H9 (cell line): ENCODE measurements around the gene SCN10A. TPM values are rescaled to one million over a fixed set of nuclear protein-coding genes. Genes with fewer than 3 reads are reported as not detected.

Experiments used
- DNase-seq: peaks from one replicate; pipeline ENCODE4 v3.0.0-alpha.2; 2017
- H2AFZ ChIP-seq: one replicate; pipeline ENCODE4 v1.6.1; 2013; ENCODE audit warnings: mild to moderate bottlenecking, low read length, control low read depth, moderate library complexity
- H2AK5ac ChIP-seq: 2 replicates; pipeline ENCODE4 v1.6.1; 2013; ENCODE audit warnings: low read length, control low read depth, mixed read lengths; ENCODE audit not compliant: insufficient read length
- H2BK120ac ChIP-seq: one replicate; pipeline ENCODE4 v1.6.1; 2013; ENCODE audit warnings: low read depth, mild to moderate bottlenecking, low read length, control low read depth, inconsistent platforms; ENCODE audit not compliant: poor library complexity, severe bottlenecking
- H2BK12ac ChIP-seq: 2 replicates; pipeline ENCODE4 v1.6.1; 2013; ENCODE audit warnings: low read length, control low read depth, mixed read lengths, low read depth; ENCODE audit not compliant: insufficient read length
- H2BK15ac ChIP-seq: 2 replicates; pipeline ENCODE4 v1.6.1; 2013; ENCODE audit warnings: low read depth, low read length, control low read depth
- H2BK20ac ChIP-seq: one replicate; pipeline ENCODE4 v1.6.1; 2013; ENCODE audit warnings: low read depth, mild to moderate bottlenecking, low read length, control low read depth, inconsistent platforms; ENCODE audit not compliant: poor library complexity, severe bottlenecking
- H2BK5ac ChIP-seq: 2 replicates; pipeline ENCODE4 v1.6.1; 2013; ENCODE audit warnings: low read length, control low read depth, mixed read lengths; ENCODE audit not compliant: insufficient read length
- H3K14ac ChIP-seq: 2 replicates; pipeline ENCODE4 v1.6.1; 2013; ENCODE audit warnings: low read length, control low read depth; ENCODE audit not compliant: insufficient read depth
- H3K18ac ChIP-seq: 2 replicates; pipeline ENCODE4 v1.6.1; 2013; ENCODE audit warnings: low read depth, mild to moderate bottlenecking, mixed read lengths, low read length, control low read depth; ENCODE audit not compliant: insufficient read length
- H3K23ac ChIP-seq: 2 replicates; pipeline ENCODE4 v1.6.1; 2013; ENCODE audit warnings: low read length, control low read depth, mixed read lengths, low read depth; ENCODE audit not compliant: insufficient read length
- H3K23me2 ChIP-seq: 2 replicates; pipeline ENCODE4 v1.6.1; 2013; ENCODE audit warnings: low read depth, mild to moderate bottlenecking, mixed read lengths, low read length, control low read depth; ENCODE audit not compliant: insufficient read length, poor library complexity, severe bottlenecking
- H3K27ac ChIP-seq: 2 replicates; pipeline ENCODE4 v1.5.1; 2013; ENCODE audit warnings: low read length, control low read depth, mixed read lengths, low read depth; ENCODE audit not compliant: insufficient read length
- H3K27me3 ChIP-seq: 2 replicates; pipeline ENCODE4 v1.6.1; 2013; ENCODE audit warnings: low read length, control low read depth, inconsistent platforms; ENCODE audit not compliant: insufficient read depth
- H3K4ac ChIP-seq: 2 replicates; pipeline ENCODE4 v1.6.1; 2013; ENCODE audit warnings: low read depth, mild to moderate bottlenecking, control low read depth, inconsistent platforms, low read length, moderate library complexity
- H3K4me1 ChIP-seq: 2 replicates; pipeline ENCODE4 v1.6.1; 2013; ENCODE audit warnings: low read length, control low read depth, inconsistent platforms; ENCODE audit not compliant: insufficient read depth
- H3K4me2 ChIP-seq: 2 replicates; pipeline ENCODE4 v1.6.1; 2013; ENCODE audit warnings: low read length, control low read depth, mixed read lengths; ENCODE audit not compliant: insufficient read length, insufficient read depth
- H3K56ac ChIP-seq: 2 replicates; pipeline ENCODE4 v1.6.1; 2013; ENCODE audit warnings: low read depth, mild to moderate bottlenecking, mixed read lengths, low read length, control low read depth; ENCODE audit not compliant: insufficient read length
- H3K79me1 ChIP-seq: 2 replicates; pipeline ENCODE4 v1.6.1; 2013; ENCODE audit warnings: low read depth, mild to moderate bottlenecking, moderate library complexity, low read length, control low read depth, inconsistent platforms; ENCODE audit not compliant: insufficient read depth, poor library complexity, severe bottlenecking
- H3K79me2 ChIP-seq: 2 replicates; pipeline ENCODE4 v1.6.1; 2013; ENCODE audit warnings: low read length, control low read depth, inconsistent platforms; ENCODE audit not compliant: insufficient read depth
- H3K9ac ChIP-seq: 2 replicates; pipeline ENCODE4 v1.6.1; 2013; ENCODE audit warnings: low read length, control low read depth, mixed read lengths; ENCODE audit not compliant: insufficient read length; ENCODE audit errors: extremely low read depth
- H3K9me3 ChIP-seq: one replicate; pipeline ENCODE4 v1.6.1; 2013; ENCODE audit warnings: low read depth, low read length, inconsistent platforms; ENCODE audit not compliant: control insufficient read depth
- H3T11ph ChIP-seq: one replicate; pipeline ENCODE4 v1.6.1; 2013; ENCODE audit warnings: mild to moderate bottlenecking, low read length, control low read depth, inconsistent platforms
- H4K20me1 ChIP-seq: one replicate; pipeline ENCODE4 v1.6.1; 2013; ENCODE audit not compliant: control insufficient read depth, insufficient read length, insufficient read depth
- H4K5ac ChIP-seq: 2 replicates; pipeline ENCODE4 v1.6.1; 2013; ENCODE audit warnings: low read depth, mild to moderate bottlenecking, mixed read lengths, low read length, control low read depth; ENCODE audit not compliant: insufficient read length
- H4K8ac ChIP-seq: replicated peaks from 2 replicates; pipeline ENCODE4 v1.6.1; 2013; ENCODE audit warnings: low read length, control low read depth, mixed read lengths, low read depth; ENCODE audit not compliant: insufficient read length
- H4K91ac ChIP-seq: 2 replicates; pipeline ENCODE4 v1.6.1; 2013; ENCODE audit warnings: low read depth, mild to moderate bottlenecking, moderate library complexity, mixed read lengths, low read length, control low read depth; ENCODE audit not compliant: insufficient read length
- H3K27ac Mint-ChIP-seq, 3 experiments: 2 replicates in 2 of 3; 3 replicates in 1 of 3; pipeline ENCODE4 v1.8.0; 2020 to 2021; ENCODE audit warnings: mixed read lengths in 3 of 3, mild to moderate bottlenecking in 1 of 3, moderate library complexity in 1 of 3
- H3K27me3 Mint-ChIP-seq: 2 replicates; pipeline ENCODE4 v1.8.0; 2021; ENCODE audit warnings: low read depth, mild to moderate bottlenecking, moderate library complexity, mixed read lengths
- H3K36me3 Mint-ChIP-seq, 3 experiments: 2 replicates in 2 of 3; 3 replicates in 1 of 3; pipeline ENCODE4 v1.8.0; 2020 to 2021; ENCODE audit warnings: low read depth in 3 of 3, mixed read lengths in 3 of 3; ENCODE audit not compliant: insufficient read depth in 1 of 3
- H3K4me1 Mint-ChIP-seq, 2 experiments: 2 replicates each; pipeline ENCODE4 v1.8.0; 2020; ENCODE audit warnings: mixed read lengths in 2 of 2
- H3K4me3 Mint-ChIP-seq, 2 experiments: 2 replicates in 1 of 2; 3 replicates in 1 of 2; pipeline ENCODE4 v1.8.0; 2020 to 2021; ENCODE audit warnings: mild to moderate bottlenecking in 2 of 2, mixed read lengths in 2 of 2, moderate library complexity in 1 of 2
- H3K9me3 Mint-ChIP-seq, 2 experiments: 2 replicates in 1 of 2; 3 replicates in 1 of 2; pipeline ENCODE4 v1.8.0; 2020; ENCODE audit warnings: mild to moderate bottlenecking in 2 of 2, mixed read lengths in 2 of 2, moderate library complexity in 1 of 2
- WGBS: extraction: QIAGEN DNeasy Blood & Tissue Kit; methylation state at CpG from one replicate; pipeline ENCODE4 v1.1.7; 2013; ENCODE audit warnings: missing lambda C conversion rate, low lambda C conversion rate, mixed read lengths; ENCODE audit not compliant: insufficient read length; ENCODE audit errors: extremely low coverage; 5-methylcytosine and 5-hydroxymethylcytosine counted together
- total RNA-seq: library from RNA; stranded (reverse); gene quantifications from 2 replicates; pipeline ENCODE4 v1.2.1, GENCODE V29; 2021
- TF ChIP-seq, protein P1 (sequence below): fragments of 200-600 bp; sonication (generic); conservative IDR thresholded peaks from 3 replicates; pipeline ENCODE4 v1.8.0; 2021; ENCODE audit warnings: antibody characterized with exemption, mild to moderate bottlenecking

SCN10A gene
- total RNA-seq, 1 experiment from 2014 or later = not detected

DNA sequence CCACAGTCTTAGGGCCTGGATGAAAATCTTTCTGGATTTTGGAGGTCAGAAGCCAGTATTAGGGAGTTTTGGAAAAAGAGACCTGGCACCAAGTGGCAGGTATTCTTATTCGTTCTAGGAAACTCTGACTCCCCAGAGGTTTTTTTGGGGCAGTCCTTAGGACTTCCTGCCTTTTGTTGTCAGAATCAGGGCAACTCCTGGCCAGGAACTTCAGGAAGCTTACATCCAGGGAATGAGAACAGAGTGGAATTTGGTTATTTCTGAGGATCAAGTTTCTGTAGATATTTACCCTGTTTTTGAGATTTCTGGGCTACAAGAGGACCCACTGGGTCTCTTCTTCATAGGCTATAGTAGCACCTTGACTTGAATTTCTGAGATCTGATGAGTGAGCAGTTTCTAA lies 15.5 kb downstream of the SCN10A start:
- no peak overlapping the region for H4K8ac ChIP-seq
- no peak overlapping the region for H3K56ac ChIP-seq
- no peak overlapping the region for H3K4me3 Mint-ChIP-seq
- H3K4me2 ChIP-seq = no peak overlapping the region
- no peak overlapping the region for H3K18ac ChIP-seq
- no peak overlapping the region for H2BK120ac ChIP-seq
- no peak for DNase-seq
- H3K79me1 ChIP-seq = no peaks in the 10 kb centered on the region
- no peaks in the 10 kb centered on the region for H3K9me3 ChIP-seq
- peaks cover 0 to 8% of the 10 kb centered on the region in 2 experiments; a peak in 2 of 4 replicates for H3K4me1 Mint-ChIP-seq
- no peak overlapping the region for H2AK5ac ChIP-seq
- no peak overlapping the region for H3T11ph ChIP-seq
- H3K23ac ChIP-seq = no peak overlapping the region
- no peak overlapping the region for H4K5ac ChIP-seq
- no peak overlapping the region for H2AFZ ChIP-seq
- no peak overlapping the region for H2BK15ac ChIP-seq
- no peak overlapping the region for H3K9ac ChIP-seq
- no peak overlapping the region for H4K91ac ChIP-seq
- no peak overlapping the region for H3K27ac ChIP-seq
- H3K9me3 Mint-ChIP-seq = no peaks in the 10 kb centered on the region
- H3K27me3 Mint-ChIP-seq = peaks cover 16% of the 10 kb centered on the region
- no peak overlapping the region for H2BK20ac ChIP-seq
- no peak overlapping the region for H2BK5ac ChIP-seq
- H3K4me1 ChIP-seq = peaks cover 6% of the 10 kb centered on the region; the same call in 1 of the 2 replicates
- TF ChIP-seq, protein P1, sequence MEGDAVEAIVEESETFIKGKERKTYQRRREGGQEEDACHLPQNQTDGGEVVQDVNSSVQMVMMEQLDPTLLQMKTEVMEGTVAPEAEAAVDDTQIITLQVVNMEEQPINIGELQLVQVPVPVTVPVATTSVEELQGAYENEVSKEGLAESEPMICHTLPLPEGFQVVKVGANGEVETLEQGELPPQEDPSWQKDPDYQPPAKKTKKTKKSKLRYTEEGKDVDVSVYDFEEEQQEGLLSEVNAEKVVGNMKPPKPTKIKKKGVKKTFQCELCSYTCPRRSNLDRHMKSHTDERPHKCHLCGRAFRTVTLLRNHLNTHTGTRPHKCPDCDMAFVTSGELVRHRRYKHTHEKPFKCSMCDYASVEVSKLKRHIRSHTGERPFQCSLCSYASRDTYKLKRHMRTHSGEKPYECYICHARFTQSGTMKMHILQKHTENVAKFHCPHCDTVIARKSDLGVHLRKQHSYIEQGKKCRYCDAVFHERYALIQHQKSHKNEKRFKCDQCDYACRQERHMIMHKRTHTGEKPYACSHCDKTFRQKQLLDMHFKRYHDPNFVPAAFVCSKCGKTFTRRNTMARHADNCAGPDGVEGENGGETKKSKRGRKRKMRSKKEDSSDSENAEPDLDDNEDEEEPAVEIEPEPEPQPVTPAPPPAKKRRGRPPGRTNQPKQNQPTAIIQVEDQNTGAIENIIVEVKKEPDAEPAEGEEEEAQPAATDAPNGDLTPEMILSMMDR = no peak
- no peaks in the 10 kb centered on the region for H3K27me3 ChIP-seq
- H2BK12ac ChIP-seq = no peak overlapping the region
- H3K14ac ChIP-seq = no peak overlapping the region
- no peak overlapping the region; a peak in 1 of 7 replicates for H3K27ac Mint-ChIP-seq
- no peaks in the 10 kb centered on the region for H3K79me2 ChIP-seq
- no CpG with 5 or more reads among the region's 1 CpG for WGBS
- no peak overlapping the region for H3K4ac ChIP-seq
- H4K20me1 ChIP-seq = no peaks in the 10 kb centered on the region
- no peaks in the 10 kb centered on the region for H3K23me2 ChIP-seq
- H3K36me3 Mint-ChIP-seq = no peaks in the 10 kb centered on the region
